Measurements from ENCODE around the gene COX19. TPM values are rescaled to one million over a fixed set of nuclear protein-coding genes. Genes with fewer than 3 reads are reported as not detected.
A peak's percentile ranks its signal among the peaks of the same experiment; 100 is the strongest.

The COX19 gene
- polyA plus RNA-seq, 1 of the 3 experiments (the other 2 are of a cell fraction) = 7.6 TPM

DNA sequence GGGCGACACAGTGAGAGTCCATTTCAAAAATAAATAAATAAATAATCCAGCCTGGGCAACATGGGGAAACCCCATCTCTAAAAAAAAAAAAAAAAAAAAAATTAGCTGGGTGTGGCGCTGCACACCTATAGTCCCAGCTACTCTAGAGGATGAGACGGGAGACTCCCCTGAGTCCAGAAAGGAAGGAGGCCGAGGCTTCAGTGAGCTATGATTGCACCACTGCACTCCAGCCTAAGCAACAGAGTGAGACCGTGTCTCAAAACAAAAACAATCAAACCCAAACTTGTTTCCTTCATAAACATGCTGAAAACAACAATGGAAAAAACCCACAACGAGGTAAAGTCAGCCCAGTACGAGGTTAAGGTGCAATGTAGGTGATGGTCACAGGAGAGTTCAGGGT is 1.2 kb downstream of the COX19 start:
- peak overlapping the region; percentile 94 for H3K9ac ChIP-seq
- peaks cover 6 to 12% of the 10 kb centered on the region in 2 experiments; a peak in 2 of 4 replicates for H3K4me1 ChIP-seq (ENCODE audit: control insufficient read depth in 1 of 2, insufficient read depth in 2 of 2, low read depth in 1 of 2, low read length in 1 of 2)
- 65% methylated on average over 7 of the region's 7 CpGs for WGBS (ENCODE audit: low lambda C conversion rate)
- CTCF ChIA-PET = interaction anchor here (0.7 to 8.4 kb wide), 15 partner anchors 9 to 209 kb away, joined by 3 to 134 read pairs (median 7); partner anchors contain the start of gene GPER1
- no peaks in the 10 kb centered on the region for H3K9me2 ChIP-seq
- peak overlapping the region; percentile 88 for H3K4me2 ChIP-seq
- no peaks in the 10 kb centered on the region for H3K27me3 ChIP-seq (ENCODE audit: insufficient read depth)
- peak overlapping the region in 1 of 2 experiments; percentile 91; a peak in 1 of 4 replicates for H3K27ac ChIP-seq (ENCODE audit: low read depth in 2 of 2, low read length in 1 of 2)
- no peak for DNase-seq
- POLR2A ChIA-PET = interaction anchor here (1.0 to 1.1 kb wide), 2 partner anchors 10 to 122 kb away, joined by 3 to 5 read pairs; no protein-coding TSS in a partner anchor
- no peaks in the 10 kb centered on the region for H3K9me3 ChIP-seq
- H2AFZ ChIP-seq (ENCODE audit: low read depth) = no peak overlapping the region
- peak overlapping the region; percentile 75 to 83 for H3K4me3 ChIP-seq (ENCODE audit: low read depth in 2 of 2, low read length in 1 of 2)
- peaks cover 7% of the 10 kb centered on the region for H3F3A ChIP-seq (replicated peaks; ENCODE audit: insufficient read depth)
- peaks cover 62% of the 10 kb centered on the region for H3K79me2 ChIP-seq (ENCODE audit: insufficient read depth)
- peaks cover 45% of the 10 kb centered on the region for H4K20me1 ChIP-seq (ENCODE audit: insufficient read depth)
- no peak for TF ChIP-seq PBX3 (IDR thresholded peaks at IDR 0.05)
- TF ChIP-seq FOXJ3 (CRISPR knock-in tag; IDR thresholded peaks at IDR 0.05) = no peak
- no peak for TF ChIP-seq MAX (IDR thresholded peaks at IDR 0.05; ENCODE audit: low read depth)
- TF ChIP-seq TCF12 (IDR thresholded peaks at IDR 0.05) = no peak
- TF ChIP-seq NFIC (IDR thresholded peaks at IDR 0.05; ENCODE audit: borderline replicate concordance) = no peak
- no peak for TF ChIP-seq REST (IDR thresholded peaks at IDR 0.05; ENCODE audit: low read depth, low read length)
- H3K36me3 ChIP-seq (replicated peaks in 1 of 2; ENCODE audit: control insufficient read depth in 1 of 2, insufficient read depth in 2 of 2, low read length in 1 of 2) = peaks cover 24 to 28% of the 10 kb centered on the region in 2 experiments

GRCh38 chr7:973312-973711 is 2.0 kb downstream of the COX19 start:
- ChIA-PET POLR2A (interaction anchor here (1.4 kb wide), 1 partner anchor 9 kb away, joined by 4 read pairs; no protein-coding TSS in a partner anchor), CTCF (interaction anchor here (0.8 to 8.4 kb wide), 12 partner anchors 9 to 459 kb away, joined by 3 to 134 read pairs (median 6); no protein-coding TSS in a partner anchor)
- 97% methylated on average over 9 of the region's 9 CpGs for WGBS (ENCODE audit: low lambda C conversion rate)
- Histone ChIP-seq H3K79me2 (ENCODE audit: insufficient read depth) (peaks cover 68% of the 10 kb centered on the region), H3K9me2 (no peaks in the 10 kb centered on the region), H3F3A (replicated peaks; ENCODE audit: insufficient read depth) (peaks cover 7% of the 10 kb centered on the region), H3K27me3 (ENCODE audit: insufficient read depth) (no peaks in the 10 kb centered on the region), H4K20me1 (ENCODE audit: insufficient read depth) (peaks cover 52% of the 10 kb centered on the region), H3K27ac (ENCODE audit: low read depth in 2 of 2, low read length in 1 of 2) (no peak overlapping the region), H3K4me1 (ENCODE audit: control insufficient read depth in 1 of 2, insufficient read depth in 2 of 2, low read depth in 1 of 2, low read length in 1 of 2) (peaks cover 6 to 12% of the 10 kb centered on the region in 2 experiments; a peak in 2 of 4 replicates), H3K4me3 (ENCODE audit: low read depth in 2 of 2, low read length in 1 of 2) (no peak overlapping the region; a peak in 1 of 4 replicates), H3K9me3 (no peaks in the 10 kb centered on the region), H3K9ac (no peak overlapping the region), H2AFZ (ENCODE audit: low read depth) (no peak overlapping the region), H3K36me3 (replicated peaks in 1 of 2; ENCODE audit: control insufficient read depth in 1 of 2, insufficient read depth in 2 of 2, low read length in 1 of 2) (peaks cover 33 to 37% of the 10 kb centered on the region in 2 experiments), H3K4me2 (peak overlapping the region; percentile 88)
- DNase-seq = no peak
- TF ChIP-seq, protein P1, sequence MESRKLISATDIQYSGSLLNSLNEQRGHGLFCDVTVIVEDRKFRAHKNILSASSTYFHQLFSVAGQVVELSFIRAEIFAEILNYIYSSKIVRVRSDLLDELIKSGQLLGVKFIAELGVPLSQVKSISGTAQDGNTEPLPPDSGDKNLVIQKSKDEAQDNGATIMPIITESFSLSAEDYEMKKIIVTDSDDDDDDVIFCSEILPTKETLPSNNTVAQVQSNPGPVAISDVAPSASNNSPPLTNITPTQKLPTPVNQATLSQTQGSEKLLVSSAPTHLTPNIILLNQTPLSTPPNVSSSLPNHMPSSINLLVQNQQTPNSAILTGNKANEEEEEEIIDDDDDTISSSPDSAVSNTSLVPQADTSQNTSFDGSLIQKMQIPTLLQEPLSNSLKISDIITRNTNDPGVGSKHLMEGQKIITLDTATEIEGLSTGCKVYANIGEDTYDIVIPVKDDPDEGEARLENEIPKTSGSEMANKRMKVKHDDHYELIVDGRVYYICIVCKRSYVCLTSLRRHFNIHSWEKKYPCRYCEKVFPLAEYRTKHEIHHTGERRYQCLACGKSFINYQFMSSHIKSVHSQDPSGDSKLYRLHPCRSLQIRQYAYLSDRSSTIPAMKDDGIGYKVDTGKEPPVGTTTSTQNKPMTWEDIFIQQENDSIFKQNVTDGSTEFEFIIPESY (IDR thresholded peaks at IDR 0.05; ENCODE audit: borderline replicate concordance, low read depth) = no peak
- TF ChIP-seq TAF1 (IDR thresholded peaks at IDR 0.05; ENCODE audit: borderline replicate concordance, low read depth, low read length) (no peak), RFX5 (IDR thresholded peaks at IDR 0.05; ENCODE audit: low read length) (no peak)
- TF ChIP-seq, protein P2, sequence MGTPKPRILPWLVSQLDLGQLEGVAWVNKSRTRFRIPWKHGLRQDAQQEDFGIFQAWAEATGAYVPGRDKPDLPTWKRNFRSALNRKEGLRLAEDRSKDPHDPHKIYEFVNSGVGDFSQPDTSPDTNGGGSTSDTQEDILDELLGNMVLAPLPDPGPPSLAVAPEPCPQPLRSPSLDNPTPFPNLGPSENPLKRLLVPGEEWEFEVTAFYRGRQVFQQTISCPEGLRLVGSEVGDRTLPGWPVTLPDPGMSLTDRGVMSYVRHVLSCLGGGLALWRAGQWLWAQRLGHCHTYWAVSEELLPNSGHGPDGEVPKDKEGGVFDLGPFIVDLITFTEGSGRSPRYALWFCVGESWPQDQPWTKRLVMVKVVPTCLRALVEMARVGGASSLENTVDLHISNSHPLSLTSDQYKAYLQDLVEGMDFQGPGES (IDR thresholded peaks at IDR 0.05; ENCODE audit: low read depth, low read length) = no peak
